Heart left ventricle (tissue), 16 donors: ENCODE measurements around the gene IFIT2. TPM values are rescaled to one million over a fixed set of nuclear protein-coding genes. Genes with fewer than 3 reads are reported as not detected.
"Not testable (repeated sequence)": the region's sequence is repeated elsewhere in the genome, so short reads cannot be mapped to it uniquely, and the experiment has no call there.

Source experiments
- ATAC-seq, 4 donors: fragments of 200-7000 bp; cut with Tn5 transposase; one replicate each; pipeline ENCODE4 v1.9.1; 2020 to 2022; ENCODE audit warnings: moderate library complexity in 4 of 4, mild to moderate bottlenecking in 3 of 4, moderate number of reproducible peaks in 1 of 4
- DNase-seq, 5 donors: peaks; one replicate each; pipeline ENCODE4 v3.0.0-alpha.2; 2020
- H3K27ac ChIP-seq, 12 donors: fragments of 200-600 bp; sonication (generic) in 4 of 12; one replicate each; pipeline versions ENCODE4 v1.5.0 to v1.8.0; 2016 to 2022; ENCODE audit warnings: mild to moderate bottlenecking in 2 of 12
- H3K27me3 ChIP-seq, 9 donors: fragments of 200-600 bp; sonication (generic) in 2 of 9; one replicate each; pipeline versions ENCODE4 v1.5.1 to v1.8.0; 2016 to 2022; ENCODE audit warnings: mild to moderate bottlenecking in 3 of 9
- H3K36me3 ChIP-seq, 9 donors: fragments of 200-600 bp; sonication (generic) in 2 of 9; one replicate each; pipeline versions ENCODE4 v1.5.0 to v1.8.0; 2018 to 2022; ENCODE audit warnings: mild to moderate bottlenecking in 2 of 9
- H3K4me1 ChIP-seq, 12 donors: fragments of 200-600 bp; sonication (generic) in 4 of 12; one replicate each; pipeline versions ENCODE4 v1.5.0 to v1.8.0; 2016 to 2022; ENCODE audit warnings: mild to moderate bottlenecking in 3 of 12
- H3K4me3 ChIP-seq, 12 donors: fragments of 200-600 bp; sonication (generic) in 4 of 12; one replicate each; pipeline versions ENCODE4 v1.5.0 to v1.8.0; 2017 to 2022; ENCODE audit warnings: mild to moderate bottlenecking in 9 of 12, moderate library complexity in 4 of 12
- H3K9me3 ChIP-seq, 12 donors: fragments of 200-600 bp; sonication (generic) in 4 of 12; one replicate each; pipeline versions ENCODE4 v1.5.0 to v1.8.0; 2016 to 2022; ENCODE audit warnings: mild to moderate bottlenecking in 1 of 12
- CTCF ChIP-seq, 12 donors: fragments of 200-600 bp; sonication (generic) in 4 of 12; IDR thresholded peaks; one replicate each; pipeline versions ENCODE4 v1.5.0 to v1.8.0; 2018 to 2022; ENCODE audit warnings: antibody characterized with exemption in 12 of 12, mild to moderate bottlenecking in 5 of 12
- POLR2A ChIP-seq, 2 donors: fragments of 450-650 bp; IDR thresholded peaks; one replicate each; pipeline ENCODE4 v1.6.1; 2017; ENCODE audit warnings: antibody characterized with exemption in 2 of 2, mild to moderate bottlenecking in 2 of 2, moderate library complexity in 2 of 2
- WGBS, 4 donors: extraction: QIAGEN DNeasy Blood & Tissue Kit in 2 of 4; methylation state at CpG; one replicate each; pipeline versions ENCODE4 v1.1.5 to v1.1.7; 2013 to 2018; 5-methylcytosine and 5-hydroxymethylcytosine counted together
- intact Hi-C, 10 donors: fragments of 100-400 bp; cut with DNase I; formaldehyde crosslinking; loops; one replicate each; pipeline versions ENCODE4 v1.11.1 to v1.14.2; 2022
- long read RNA-seq, 3 donors: library from polyadenylated mRNA; unstranded; transcript quantifications; one replicate each; pipeline ENCODE4 v2.0.0, GENCODE V29; 2020 to 2021
- polyA plus RNA-seq, 2 donors: library from polyadenylated mRNA; stranded (reverse); fragments of 200-250 nt; gene quantifications; one replicate each; pipeline ENCODE4 v1.2.3, GENCODE V29; 2013
- total RNA-seq, 9 donors: library from RNA; depleted of rRNA in 2 of 9; stranded (reverse); fragments of >200 nt in 2 of 9; fragmentation: NEBNext Ultra II Directional in 3 of 9; extraction: Animal tissue kit (Norgen Biotek cat#: 25700) in 3 of 9; gene quantifications; one replicate each; pipeline versions ENCODE4 v1.1.0 to v1.2.4, GENCODE V29; 2016 to 2023
- donor health status: ischemic (EF 13 %, LVEDD 7.1; RV severe dilation, severe dysfunction).
- donor health status: healthy with polysubstance abuse.
- donor health status: DM: no; HTN: yes; CAD: no.
- donor health status: DM: no; HTN: no; CAD: no.
- donor health status: ischemic (EF 25% LVEDD 6.9; RV normal size, moderate dysfunction).
- donor health status: ischemic (EF 25% LVEDD 5.7; RV mildly dilated, moderate dysfunction).
- donor health status: healthy.
- donor health status: DM: yes; HTN: yes; CAD: no.
- donor health status: ischemic (EF 35%, LVEDD 5.7; RV mildly dilated, moderate dysfunction).
- donor health status: nonischemic (EF 11% LVEDD 7.7; RV severe dilation, severe dysfunction).
- donor health status: DM: yes; HTN: yes; CAD: no.
- donor health status: PGD.
- donor health status: ischemic (EF 29% LVEDD 5.4; RV normal size, mild dysfunction).
- donor health status: nonischemic (EF 23%, LVEDD 6.1; RV moderate dilation, normal function).

IFIT2 gene, protein sequence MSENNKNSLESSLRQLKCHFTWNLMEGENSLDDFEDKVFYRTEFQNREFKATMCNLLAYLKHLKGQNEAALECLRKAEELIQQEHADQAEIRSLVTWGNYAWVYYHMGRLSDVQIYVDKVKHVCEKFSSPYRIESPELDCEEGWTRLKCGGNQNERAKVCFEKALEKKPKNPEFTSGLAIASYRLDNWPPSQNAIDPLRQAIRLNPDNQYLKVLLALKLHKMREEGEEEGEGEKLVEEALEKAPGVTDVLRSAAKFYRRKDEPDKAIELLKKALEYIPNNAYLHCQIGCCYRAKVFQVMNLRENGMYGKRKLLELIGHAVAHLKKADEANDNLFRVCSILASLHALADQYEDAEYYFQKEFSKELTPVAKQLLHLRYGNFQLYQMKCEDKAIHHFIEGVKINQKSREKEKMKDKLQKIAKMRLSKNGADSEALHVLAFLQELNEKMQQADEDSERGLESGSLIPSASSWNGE
- total RNA-seq (10 to 100 TPM in 3 of 9 donors, 1 to 10 TPM in 6; 2.3 to 30.2 (median 5.3) TPM), polyA plus RNA-seq (1 to 10 TPM; 2.1 to 2.8 TPM)
- long read RNA-seq, donor 1, transcript IFIT2-201 (2 exons, 3,489 nt) = major isoform, 12 of 12 reads
- long read RNA-seq, donor 1, partial matches to known transcripts = 0 of 12 reads
- long read RNA-seq, donor 1, other reads (novel, unspliced or antisense) = 0 of 12 reads
- long read RNA-seq, donor 2, transcript IFIT2-201 (2 exons, 3,489 nt) = major isoform, 27 of 29 reads
- long read RNA-seq, donor 2, partial matches to known transcripts = 1 of 29 reads
- long read RNA-seq, donor 2, other reads (novel, unspliced or antisense) = 1 of 29 reads
- long read RNA-seq, donor 3, transcript IFIT2-201 (2 exons, 3,489 nt) = major isoform, 6 of 6 reads
- long read RNA-seq, donor 3, partial matches to known transcripts = 0 of 6 reads
- long read RNA-seq, donor 3, other reads (novel, unspliced or antisense) = 0 of 6 reads

GRCh38 chr10:89301721-89302445 lies at the start of gene IFIT2:
IFIT2 (plus strand) TSS chr10:89302046; CDS start chr10:89302124, 78 bp downstream.
- Histone ChIP-seq H3K4me1 (peaks cover 0 to 50% (median 22%) of the 10 kb centered on the region in 12 donors), H3K27ac (peak within 1 kb of the TSS; percentile 74 to 97 (median 90)), H3K36me3 (peaks cover 0 to 13% (median 12%) of the 10 kb centered on the region in 9 donors), H3K27me3 (no peaks in the 10 kb centered on the region), H3K4me3 (peak within 1 kb of the TSS; percentile 20 to 71 (median 56)), H3K9me3 (peaks cover 0 to 12% (median 0%) of the 10 kb centered on the region in 12 donors)
- DNase-seq (peak; percentile 35 to 58 (median 44)), ATAC-seq (peak; percentile 67 to 86 (median 82))
- TF ChIP-seq CTCF (IDR thresholded peaks at IDR 0.05) (no peak), POLR2A (IDR thresholded peaks at IDR 0.05) (peak in 1 of 2 donors; percentile 42)
- intact Hi-C loops = loop anchor here in 3 of 10 donors (2.0 to 10.0 kb wide), 4 partner anchors 27 to 113 kb away; partner anchors contain the start of genes IFIT1 (in 1 of the 3) and IFIT5 (in 1 of the 3)
- 2 to 4% (median 3%) methylated on average over 10 of the region's 10 CpGs for WGBS, 4 donors

DNA sequence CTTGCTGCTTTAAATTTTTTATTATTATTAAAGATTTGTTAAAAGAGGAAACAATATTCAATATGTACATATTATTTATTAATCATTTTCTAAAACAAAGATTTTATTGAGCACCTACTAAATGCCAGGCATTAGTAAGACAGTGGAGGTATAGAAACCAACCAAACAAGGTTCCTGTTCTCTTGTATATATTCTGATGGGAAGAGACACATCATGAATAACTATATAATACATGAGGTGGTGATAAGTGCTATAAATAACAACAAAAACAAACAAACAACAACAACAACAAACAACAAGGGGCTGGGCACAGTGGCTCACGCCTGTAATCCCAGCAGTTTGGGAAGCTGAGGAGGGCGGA lies 49.6 kb upstream of the IFIT2 start:
- H3K27ac ChIP-seq = peak overlapping the region in 8 of 12 donors; percentile 70 to 90 (median 82)
- intact Hi-C loops = loop anchor here in 1 of 10 donors (10.0 kb wide), 1 partner anchor 163 kb away; the partner anchor contains the start of gene IFIT5

GRCh38 chr10:89255091-89255579 lies 46.7 kb upstream of the IFIT2 start:
- not testable (repeated sequence) for H3K27me3 ChIP-seq, DNase-seq, H3K36me3 ChIP-seq, H3K4me3 ChIP-seq, ATAC-seq, H3K9me3 ChIP-seq, H3K27ac ChIP-seq
- peaks cover 0 to 26% (median 7%) of the 10 kb centered on the region in 12 donors for H3K4me1 ChIP-seq
- WGBS, 4 donors = 86 to 90% (median 87%) methylated on average over 2 of the region's 2 CpGs
- intact Hi-C loops = loop anchor here in 3 of 10 donors (5.0 to 10.0 kb wide), 3 partner anchors 132 to 307 kb away; partner anchors contain the start of gene IFIT5 (in 1 of the 3)

More for the DNA sequence above, 49.6 kb upstream of the IFIT2 start:
- Histone ChIP-seq H3K4me3 (peak overlapping the region in 10 of 12 donors; percentile 70 to 99 (median 92)), H3K36me3 (no peaks in the 10 kb centered on the region), H3K27me3 (no peaks in the 10 kb centered on the region), H3K9me3 (no peaks in the 10 kb centered on the region), H3K4me1 (peaks cover 0 to 36% (median 7%) of the 10 kb centered on the region in 12 donors)
- ATAC-seq (no peak), DNase-seq (no peak)
- no peak for TF ChIP-seq CTCF (IDR thresholded peaks at IDR 0.05)
- TF ChIP-seq POLR2A (IDR thresholded peaks at IDR 0.05) = no peak
- WGBS, 4 donors = 92 to 100% (median 92%) methylated on average over 2 of the region's 2 CpGs

- intact Hi-C loops = loop anchor here in 3 of 10 donors (5.0 to 10.0 kb wide), 3 partner anchors 132 to 307 kb away; partner anchors contain the start of gene IFIT5 (in 1 of the 3)
- Histone ChIP-seq H3K4me3 (no peak overlapping the region), H3K27ac (peak overlapping the region in 1 of 12 donors; percentile 79), H3K4me1 (peaks cover 0 to 23% (median 6%) of the 10 kb centered on the region in 12 donors), H3K36me3 (no peaks in the 10 kb centered on the region), H3K9me3 (no peaks in the 10 kb centered on the region), H3K27me3 (no peaks in the 10 kb centered on the region)
- TF ChIP-seq POLR2A (IDR thresholded peaks at IDR 0.05) = no peak
- TF ChIP-seq CTCF (IDR thresholded peaks at IDR 0.05) = no peak
- ATAC-seq = no peak
- no peak for DNase-seq
Observed at GRCh38 chr10:89255793-89256192, 46.1 kb upstream of the IFIT2 start.
